ENCODE measurements around the gene FAM114A2. TPM values are rescaled to one million over a fixed set of nuclear protein-coding genes. Genes with fewer than 3 reads are reported as not detected.

FAM114A2 gene
- total RNA-seq, 1 donor = 40.9 TPM

GRCh38 chr5:153998010-153998409 lies 40.7 kb downstream of the FAM114A2 start:
- no peak overlapping the region for H3K4me2 ChIP-seq (ENCODE audit: insufficient read depth, low read length)
- H3K27me3 ChIP-seq (ENCODE audit: insufficient read depth, low read length) = no peaks in the 10 kb centered on the region
- H3K4me3 ChIP-seq (ENCODE audit: insufficient read depth, low read length) = no peak overlapping the region
- no peaks in the 10 kb centered on the region for H3K9me3 ChIP-seq (ENCODE audit: low read depth, low read length)
- peaks cover 20% of the 10 kb centered on the region for H3K36me3 ChIP-seq (ENCODE audit: insufficient read depth, low read length)
- no peaks in the 10 kb centered on the region for H3K79me2 ChIP-seq (ENCODE audit: insufficient read depth, low read length)
- no peak overlapping the region for H3K27ac ChIP-seq (ENCODE audit: low read depth, low read length)
- no peak for TF ChIP-seq CTCF (IDR thresholded peaks at IDR 0.05; ENCODE audit: extremely low read depth, low read depth, low read length)
- DNase-seq (ENCODE audit: insufficient read length, low spot score, missing footprints) = no peak
- H4K20me1 ChIP-seq (ENCODE audit: insufficient read depth, low read length) = no peaks in the 10 kb centered on the region
- H2AFZ ChIP-seq (ENCODE audit: low read length) = no peak overlapping the region
- H3K4me1 ChIP-seq (ENCODE audit: insufficient read depth, low read length) = no peaks in the 10 kb centered on the region

- Histone ChIP-seq H3K4me1 (ENCODE audit: insufficient read depth, low read length) (no peaks in the 10 kb centered on the region), H3K4me3 (ENCODE audit: insufficient read depth, low read length) (no peak overlapping the region), H3K27ac (ENCODE audit: low read depth, low read length) (no peak overlapping the region), H2AFZ (ENCODE audit: low read length) (no peak overlapping the region), H4K20me1 (ENCODE audit: insufficient read depth, low read length) (no peaks in the 10 kb centered on the region), H3K9me3 (ENCODE audit: low read depth, low read length) (no peaks in the 10 kb centered on the region), H3K4me2 (ENCODE audit: insufficient read depth, low read length) (no peak overlapping the region), H3K36me3 (ENCODE audit: insufficient read depth, low read length) (peaks cover 11% of the 10 kb centered on the region), H3K79me2 (ENCODE audit: insufficient read depth, low read length) (no peaks in the 10 kb centered on the region), H3K27me3 (ENCODE audit: insufficient read depth, low read length) (no peaks in the 10 kb centered on the region)
- no peak for DNase-seq (ENCODE audit: insufficient read length, low spot score, missing footprints)
- TF ChIP-seq CTCF (IDR thresholded peaks at IDR 0.05; ENCODE audit: extremely low read depth, low read depth, low read length) = no peak
These were observed 47.5 kb downstream of the FAM114A2 start for GRCh38 chr5:153991168-153991567.

GRCh38 chr5:153988510-153988909 lies 50.2 kb downstream of the FAM114A2 start:
- H2AFZ ChIP-seq (ENCODE audit: low read length) = no peak overlapping the region
- H3K4me2 ChIP-seq (ENCODE audit: insufficient read depth, low read length) = no peak overlapping the region
- H3K36me3 ChIP-seq (ENCODE audit: insufficient read depth, low read length) = peaks cover 7% of the 10 kb centered on the region
- no peaks in the 10 kb centered on the region for H4K20me1 ChIP-seq (ENCODE audit: insufficient read depth, low read length)
- no peaks in the 10 kb centered on the region for H3K9me3 ChIP-seq (ENCODE audit: low read depth, low read length)
- no peak for TF ChIP-seq CTCF (IDR thresholded peaks at IDR 0.05; ENCODE audit: extremely low read depth, low read depth, low read length)
- no peaks in the 10 kb centered on the region for H3K27me3 ChIP-seq (ENCODE audit: insufficient read depth, low read length)
- H3K27ac ChIP-seq (ENCODE audit: low read depth, low read length) = no peak overlapping the region
- H3K4me1 ChIP-seq (ENCODE audit: insufficient read depth, low read length) = no peaks in the 10 kb centered on the region
- H3K4me3 ChIP-seq (ENCODE audit: insufficient read depth, low read length) = no peak overlapping the region
- peak; percentile 69 for DNase-seq (ENCODE audit: insufficient read length, low spot score, missing footprints)
- H3K79me2 ChIP-seq (ENCODE audit: insufficient read depth, low read length) = no peaks in the 10 kb centered on the region

- Histone ChIP-seq H3K27me3 (ENCODE audit: insufficient read depth, low read length) (no peaks in the 10 kb centered on the region), H3K9me3 (ENCODE audit: low read depth, low read length) (no peaks in the 10 kb centered on the region), H3K36me3 (ENCODE audit: insufficient read depth, low read length) (no peaks in the 10 kb centered on the region), H2AFZ (ENCODE audit: low read length) (no peak overlapping the region), H3K4me2 (ENCODE audit: insufficient read depth, low read length) (no peak overlapping the region), H3K79me2 (ENCODE audit: insufficient read depth, low read length) (no peaks in the 10 kb centered on the region), H3K4me3 (ENCODE audit: insufficient read depth, low read length) (no peak overlapping the region), H4K20me1 (ENCODE audit: insufficient read depth, low read length) (no peaks in the 10 kb centered on the region), H3K4me1 (ENCODE audit: insufficient read depth, low read length) (no peaks in the 10 kb centered on the region), H3K27ac (ENCODE audit: low read depth, low read length) (no peak overlapping the region)
- TF ChIP-seq CTCF (IDR thresholded peaks at IDR 0.05; ENCODE audit: extremely low read depth, low read depth, low read length) = no peak
- no peak for DNase-seq (ENCODE audit: insufficient read length, low spot score, missing footprints)
These were observed 51.4 kb downstream of the FAM114A2 start for GRCh38 chr5:153987301-153987700.

Data from osteoblast (primary cell).